DMS 273 (cell line): Measurements from ENCODE around the gene ROR1.
"Not testable (repeated sequence)": the region's sequence is repeated elsewhere in the genome, so short reads cannot be mapped to it uniquely, and the experiment has no call there.

ENCODE experiments used
- DNase-seq: peaks from one replicate; lab custom pipeline; 2025; ENCODE audit not compliant: unreplicated experiment; lab: John Stamatoyannopoulos, UW

ROR1 gene

GRCh38 chr1:64200064-64200463, 426.2 kb downstream of the ROR1 start:
- no peak for DNase-seq

GRCh38 chr1:64203420-64203819, 429.6 kb downstream of the ROR1 start, which contains the start of gene UBE2U:
Gene UBE2U, plus strand, starts transcription at chr1:64203623. Its CDS starts 428 bp downstream, at chr1:64204051.
- no peak for DNase-seq

GRCh38 chr1:64209221-64209620, 435.4 kb downstream of the ROR1 start:
- DNase-seq: no peak

GRCh38 chr1:64212031-64212430, 438.2 kb downstream of the ROR1 start:
- no peak for DNase-seq

DNA sequence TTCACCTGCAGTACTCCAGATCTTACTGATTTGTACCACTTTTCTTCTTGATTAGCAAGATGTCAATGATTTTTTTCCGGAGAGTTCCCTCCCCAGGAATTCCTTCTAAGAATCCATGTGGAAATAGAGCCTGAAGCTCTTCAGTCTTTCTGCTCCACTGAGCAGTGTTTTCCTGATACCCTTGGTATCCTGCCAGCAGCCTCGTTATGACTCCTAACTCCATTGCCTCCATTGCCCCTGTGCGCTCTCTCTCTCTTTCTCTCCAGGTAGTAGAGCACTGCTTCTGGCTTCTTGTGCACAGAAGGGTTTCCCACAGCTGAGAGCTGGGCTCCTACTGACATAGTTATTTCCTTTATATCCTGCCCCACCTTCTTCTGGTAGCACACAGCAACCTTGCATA, 441.8 kb downstream of the ROR1 start:
- DNase-seq: peak; percentile 17

DNA sequence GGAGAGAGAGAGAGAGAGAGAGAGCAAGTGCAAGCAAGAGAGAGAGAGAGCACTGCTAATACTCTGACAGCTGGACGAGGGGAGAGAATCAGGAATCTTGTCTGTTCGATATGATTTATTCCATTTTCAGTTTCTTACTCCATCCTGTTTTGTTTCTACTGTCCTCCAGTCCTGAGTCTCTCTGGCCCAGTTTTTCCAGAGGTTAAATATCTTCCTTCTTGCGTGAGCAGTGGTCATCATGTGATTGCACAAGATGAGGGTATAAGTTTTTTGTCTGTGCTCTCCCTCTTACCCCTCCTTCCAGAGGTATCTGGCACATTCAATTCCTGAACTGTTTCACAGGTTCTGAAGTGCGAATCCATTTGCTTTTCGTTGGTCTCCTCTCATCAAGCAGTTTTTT, 446.4 kb downstream of the ROR1 start:
- no peak for DNase-seq

- DNase-seq: no peak
Observed at GRCh38 chr1:64223329-64224151, 449.7 kb downstream of the ROR1 start.

DNA sequence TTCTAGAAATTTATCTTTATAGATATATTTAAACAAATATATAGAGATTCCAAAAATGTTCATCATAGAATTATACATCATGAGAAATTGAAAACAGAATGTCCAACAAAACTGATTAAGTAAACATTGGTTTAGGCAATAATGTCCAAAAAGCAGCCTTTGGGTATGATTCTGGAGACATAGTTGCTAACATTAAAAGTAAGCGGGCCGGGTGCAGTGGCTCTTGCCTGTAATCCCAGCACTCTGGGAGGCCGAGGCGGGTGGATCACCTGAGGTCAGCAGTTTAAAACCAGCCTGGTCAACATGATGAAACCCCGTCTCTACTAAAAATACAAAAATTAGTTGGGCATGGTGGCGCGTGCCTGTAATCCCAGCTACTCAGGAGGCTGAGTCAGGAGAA, 450.4 kb downstream of the ROR1 start:
- not testable (repeated sequence) for DNase-seq

GRCh38 chr1:64228167-64228957, 454.5 kb downstream of the ROR1 start:
- DNase-seq: no peak

DNA sequence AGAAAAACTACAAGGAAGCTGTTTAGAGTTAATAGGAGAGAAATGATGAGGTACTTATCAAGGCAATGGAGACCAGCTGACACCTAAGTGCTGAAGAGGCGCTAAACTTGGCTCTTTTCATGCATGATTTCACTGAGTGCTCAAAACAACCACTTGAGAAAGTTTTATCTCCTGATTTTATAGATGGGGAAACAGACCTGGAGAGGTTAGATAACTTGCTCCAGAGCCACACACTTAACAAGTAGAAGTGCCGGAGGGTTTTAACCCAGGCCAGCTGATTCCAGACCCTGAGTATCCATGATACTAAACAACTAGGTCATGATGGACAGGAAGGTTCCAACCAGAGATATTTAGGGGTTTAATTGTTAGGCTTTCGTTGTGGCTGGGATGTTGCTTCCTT, 455.5 kb downstream of the ROR1 start:
- no peak for DNase-seq
